Keratinocyte (primary cell): Measurements from ENCODE around the gene CARD8. TPM values are rescaled to one million over a fixed set of nuclear protein-coding genes. Genes with fewer than 3 reads are reported as not detected.

Experiments
- DNase-seq: peaks from one replicate; pipeline ENCODE4 v3.0.0-alpha.2; 2011; ENCODE audit warnings: low read depth, missing footprints, low spot score
- FAIRE-seq: peaks from 2 replicates; lab custom pipeline; 2011; peaks lifted over from hg19 to GRCh38; lab: Jason Lieb, UNC
- H2AFZ ChIP-seq: 2 replicates; pipeline ENCODE4 v1.6.0; 2012; ENCODE audit warnings: low read length, control low read depth, inconsistent platforms; ENCODE audit not compliant: control insufficient read depth
- H3K27ac ChIP-seq: 2 replicates; pipeline ENCODE4 v1.5.1; 2011; ENCODE audit warnings: low read length; ENCODE audit not compliant: control insufficient read depth, insufficient read depth
- H3K27me3 ChIP-seq: 3 replicates; pipeline ENCODE4 v1.6.0; 2011; ENCODE audit warnings: low read length; ENCODE audit not compliant: control insufficient read depth, insufficient read depth; ENCODE audit errors: extremely low read depth
- H3K36me3 ChIP-seq, 2 experiments: 2 replicates in 1 of 2; 3 replicates in 1 of 2; pipeline ENCODE4 v1.5.1; 2011; ENCODE audit warnings: low read length in 2 of 2, mild to moderate bottlenecking in 1 of 2; ENCODE audit not compliant: control insufficient read depth in 2 of 2, insufficient read depth in 2 of 2; ENCODE audit errors: extremely low read depth in 1 of 2
- H3K4me1 ChIP-seq: 3 replicates; pipeline ENCODE4 v1.5.1; 2011; ENCODE audit warnings: low read length; ENCODE audit not compliant: control insufficient read depth, insufficient read depth; ENCODE audit errors: extremely low read depth
- H3K4me2 ChIP-seq: 3 replicates; pipeline ENCODE4 v1.6.0; 2011; ENCODE audit warnings: low read depth, low read length; ENCODE audit not compliant: control insufficient read depth, insufficient read depth; ENCODE audit errors: extremely low read depth
- H3K4me3 ChIP-seq, 3 experiments: fragments of 200-600 bp in 1 of 3; sonication (generic) in 1 of 3; 2 replicates in 2 of 3; 3 replicates in 1 of 3; pipeline ENCODE4 v1.5.1; 2011 to 2016; ENCODE audit warnings: low read length in 3 of 3, mild to moderate bottlenecking in 3 of 3, control low read depth in 2 of 3, inconsistent platforms in 1 of 3, low read depth in 1 of 3, mixed read lengths in 1 of 3, mixed run types in 1 of 3, moderate library complexity in 1 of 3; ENCODE audit not compliant: control insufficient read depth in 2 of 3, insufficient read depth in 2 of 3; ENCODE audit errors: extremely low read depth in 1 of 3
- H3K79me2 ChIP-seq: 2 replicates; pipeline ENCODE4 v1.6.0; 2012; ENCODE audit warnings: low read length; ENCODE audit not compliant: control insufficient read depth, insufficient read depth
- H3K9ac ChIP-seq: 3 replicates; pipeline ENCODE4 v1.6.0; 2011; ENCODE audit warnings: low read length; ENCODE audit not compliant: control insufficient read depth, insufficient read depth; ENCODE audit errors: extremely low read depth
- H3K9me1 ChIP-seq: 3 replicates; pipeline ENCODE4 v1.6.0; 2011; ENCODE audit warnings: low read length; ENCODE audit not compliant: control insufficient read depth, insufficient read depth; ENCODE audit errors: extremely low read depth
- H3K9me3 ChIP-seq: 2 replicates; pipeline ENCODE4 v1.5.1; 2012; ENCODE audit warnings: low read depth, low read length; ENCODE audit not compliant: control insufficient read depth
- H4K20me1 ChIP-seq: 3 replicates; pipeline ENCODE4 v1.6.0; 2011; ENCODE audit warnings: low read length; ENCODE audit not compliant: control insufficient read depth, insufficient read depth; ENCODE audit errors: extremely low read depth
- CTCF ChIP-seq, 3 experiments: IDR thresholded peaks in 1 of 3; conservative IDR thresholded peaks in 1 of 3; optimal IDR thresholded peaks in 1 of 3; 2 replicates in 2 of 3; 3 replicates in 1 of 3; pipeline versions ENCODE3 to v1.5.1; 2011; ENCODE audit warnings: low read length in 3 of 3, mild to moderate bottlenecking in 3 of 3, moderate library complexity in 2 of 3, control low read depth in 1 of 3, inconsistent platforms in 1 of 3; ENCODE audit not compliant: insufficient read depth in 2 of 3; ENCODE audit errors: extremely low read depth in 1 of 3
- EZH2 ChIP-seq: IDR thresholded peaks from one replicate; pipeline ENCODE4 v1.6.1; 2012; ENCODE audit warnings: inconsistent platforms, mild to moderate bottlenecking, low read length, moderate library complexity
- dilution Hi-C: fragments of 300-500 bp; cut with MboI; formaldehyde crosslinking; loops from one replicate; pipeline ENCODE4 v1.7.0; 2020; ENCODE audit warnings: low sequenced_read_pairs; ENCODE audit not compliant: extremely low pct_ligation_motif_present
- polyA plus RNA-seq, 5 experiments: library from polyadenylated mRNA; depleted of rRNA in 3 of 5; stranded (reverse) in 3 of 5; stranded (forward) in 1 of 5; unstranded in 1 of 5; fragments of >200 nt; gene quantifications; 1 replicate in 1 of 5; 2 replicates in 3 of 5; 3 replicates in 1 of 5; pipeline versions ENCODE4 v1.2.1 to v1.2.3, GENCODE V29; 2011 to 2012; ENCODE audit warnings: missing spikeins in 2 of 5, low read depth in 1 of 5, low replicate concordance in 1 of 5

Gene CARD8
- polyA plus RNA-seq, 1 donor (not counting 4 experiments of a cell fraction or from before 2014, with no cell fraction given), result 5.2 TPM

GRCh38 chr19:48284896-48285295, 29.2 kb upstream of the CARD8 start:
- no peak for FAIRE-seq
- Histone ChIP-seq H3K4me2 (no peak overlapping the region), H3K4me3 (no peak overlapping the region), H3K9me1 (no peaks in the 10 kb centered on the region), H3K27me3 (no peaks in the 10 kb centered on the region), H3K27ac (no peak overlapping the region), H3K79me2 (no peaks in the 10 kb centered on the region), H3K9ac (no peak overlapping the region), H3K4me1 (no peaks in the 10 kb centered on the region), H3K36me3 (no peaks in the 10 kb centered on the region), H2AFZ (no peak overlapping the region), H3K9me3 (peaks cover 2% of the 10 kb centered on the region), H4K20me1 (no peaks in the 10 kb centered on the region)
- DNase-seq, result no peak
- dilution Hi-C loops, result no loop called here
- TF ChIP-seq EZH2, result no peak
- TF ChIP-seq CTCF (optimal IDR thresholded peaks at IDR 0.05 in 1 of 3, IDR thresholded peaks at IDR 0.05 in 1 of 3, conservative IDR thresholded peaks at IDR 0.05 in 1 of 3; ENCODE audit: extremely low read depth in 1 of 3, insufficient read depth in 2 of 3, low read length in 3 of 3), result no peak

GRCh38 chr19:48283908-48284307, 28.2 kb upstream of the CARD8 start:
- no peaks in the 10 kb centered on the region for H3K27me3 ChIP-seq
- no peak overlapping the region for H2AFZ ChIP-seq
- H3K4me3 ChIP-seq, result no peak overlapping the region
- FAIRE-seq, result no peak
- no peaks in the 10 kb centered on the region for H3K36me3 ChIP-seq
- H4K20me1 ChIP-seq, result no peaks in the 10 kb centered on the region
- dilution Hi-C loops, result no loop called here
- no peak overlapping the region for H3K27ac ChIP-seq
- no peaks in the 10 kb centered on the region for H3K4me1 ChIP-seq
- H3K9ac ChIP-seq, result no peak overlapping the region
- H3K9me1 ChIP-seq, result no peaks in the 10 kb centered on the region
- H3K4me2 ChIP-seq, result no peak overlapping the region
- no peaks in the 10 kb centered on the region for H3K79me2 ChIP-seq
- peaks cover 2% of the 10 kb centered on the region for H3K9me3 ChIP-seq
- TF ChIP-seq EZH2 (no peak), CTCF (optimal IDR thresholded peaks at IDR 0.05 in 1 of 3, IDR thresholded peaks at IDR 0.05 in 1 of 3, conservative IDR thresholded peaks at IDR 0.05 in 1 of 3; ENCODE audit: extremely low read depth in 1 of 3, insufficient read depth in 2 of 3, low read length in 3 of 3) (no peak)
- no peak for DNase-seq
